Activated naive CD4-positive, alpha-beta T cell treated with anti-CD3 and anti-CD28 coated beads, Interleukin-2, amount 50 U/mL, for 16 hours (primary cell): Measurements from ENCODE around the gene RGS12.
A peak's percentile ranks its signal among the peaks of the same experiment; 100 is the strongest.

Source experiments
- DNase-seq: peaks from one replicate; pipeline ENCODE4 v3.0.0-alpha.2; 2020

The RGS12 gene, protein sequence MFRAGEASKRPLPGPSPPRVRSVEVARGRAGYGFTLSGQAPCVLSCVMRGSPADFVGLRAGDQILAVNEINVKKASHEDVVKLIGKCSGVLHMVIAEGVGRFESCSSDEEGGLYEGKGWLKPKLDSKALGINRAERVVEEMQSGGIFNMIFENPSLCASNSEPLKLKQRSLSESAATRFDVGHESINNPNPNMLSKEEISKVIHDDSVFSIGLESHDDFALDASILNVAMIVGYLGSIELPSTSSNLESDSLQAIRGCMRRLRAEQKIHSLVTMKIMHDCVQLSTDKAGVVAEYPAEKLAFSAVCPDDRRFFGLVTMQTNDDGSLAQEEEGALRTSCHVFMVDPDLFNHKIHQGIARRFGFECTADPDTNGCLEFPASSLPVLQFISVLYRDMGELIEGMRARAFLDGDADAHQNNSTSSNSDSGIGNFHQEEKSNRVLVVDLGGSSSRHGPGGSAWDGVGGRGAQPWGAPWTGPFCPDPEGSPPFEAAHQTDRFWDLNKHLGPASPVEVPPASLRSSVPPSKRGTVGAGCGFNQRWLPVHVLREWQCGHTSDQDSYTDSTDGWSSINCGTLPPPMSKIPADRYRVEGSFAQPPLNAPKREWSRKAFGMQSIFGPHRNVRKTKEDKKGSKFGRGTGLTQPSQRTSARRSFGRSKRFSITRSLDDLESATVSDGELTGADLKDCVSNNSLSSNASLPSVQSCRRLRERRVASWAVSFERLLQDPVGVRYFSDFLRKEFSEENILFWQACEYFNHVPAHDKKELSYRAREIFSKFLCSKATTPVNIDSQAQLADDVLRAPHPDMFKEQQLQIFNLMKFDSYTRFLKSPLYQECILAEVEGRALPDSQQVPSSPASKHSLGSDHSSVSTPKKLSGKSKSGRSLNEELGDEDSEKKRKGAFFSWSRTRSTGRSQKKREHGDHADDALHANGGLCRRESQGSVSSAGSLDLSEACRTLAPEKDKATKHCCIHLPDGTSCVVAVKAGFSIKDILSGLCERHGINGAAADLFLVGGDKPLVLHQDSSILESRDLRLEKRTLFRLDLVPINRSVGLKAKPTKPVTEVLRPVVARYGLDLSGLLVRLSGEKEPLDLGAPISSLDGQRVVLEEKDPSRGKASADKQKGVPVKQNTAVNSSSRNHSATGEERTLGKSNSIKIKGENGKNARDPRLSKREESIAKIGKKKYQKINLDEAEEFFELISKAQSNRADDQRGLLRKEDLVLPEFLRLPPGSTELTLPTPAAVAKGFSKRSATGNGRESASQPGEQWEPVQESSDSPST (N-terminal part only)

DNA sequence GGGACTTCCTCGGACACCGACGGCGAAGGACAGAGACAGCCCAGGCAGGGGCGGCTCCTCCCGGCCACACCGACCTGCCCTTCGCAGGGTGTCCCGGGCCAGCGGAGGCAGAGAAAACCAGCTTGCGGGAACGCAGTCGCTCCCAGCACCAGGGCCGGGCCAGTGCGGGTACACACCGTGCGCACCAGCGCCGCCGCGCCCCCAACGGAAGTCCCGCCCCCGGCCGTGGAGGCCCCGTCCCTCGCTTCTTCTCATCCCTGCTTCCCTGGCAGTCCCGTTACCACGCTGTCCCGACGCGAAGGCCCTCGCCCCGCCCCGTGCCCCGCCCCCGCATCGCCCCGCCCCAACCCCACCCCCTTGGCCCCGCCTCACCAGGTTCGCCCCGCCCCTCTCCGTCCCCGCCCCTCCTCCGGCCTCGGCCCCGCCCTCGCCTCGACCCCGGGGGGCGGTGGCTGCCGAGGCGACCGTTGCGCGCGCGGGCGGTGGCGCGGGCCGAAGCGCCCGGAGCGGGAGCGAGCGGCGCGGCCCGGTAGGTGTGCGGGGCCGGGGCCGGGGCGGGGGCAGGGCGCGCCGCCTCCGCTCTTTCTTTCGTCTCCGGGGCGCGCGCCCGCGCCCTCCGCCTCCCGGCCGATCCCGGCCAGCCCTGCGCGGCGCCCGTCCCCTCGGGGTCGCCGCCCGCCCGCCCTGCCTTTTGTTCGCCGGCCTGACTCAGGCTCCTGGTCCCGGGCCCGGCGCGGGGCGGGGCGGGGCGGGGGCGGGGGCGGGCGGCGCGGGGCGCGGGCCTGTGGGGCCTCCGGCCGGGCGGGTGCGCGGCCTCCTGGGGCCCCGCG lies at the start of gene RGS12:
Gene RGS12, plus strand, starts transcription at position 451 of the 830 bp plus-strand sequence. CDS start 23,150 bp downstream, outside the sequence.
- peak; percentile 92 for DNase-seq

DNA sequence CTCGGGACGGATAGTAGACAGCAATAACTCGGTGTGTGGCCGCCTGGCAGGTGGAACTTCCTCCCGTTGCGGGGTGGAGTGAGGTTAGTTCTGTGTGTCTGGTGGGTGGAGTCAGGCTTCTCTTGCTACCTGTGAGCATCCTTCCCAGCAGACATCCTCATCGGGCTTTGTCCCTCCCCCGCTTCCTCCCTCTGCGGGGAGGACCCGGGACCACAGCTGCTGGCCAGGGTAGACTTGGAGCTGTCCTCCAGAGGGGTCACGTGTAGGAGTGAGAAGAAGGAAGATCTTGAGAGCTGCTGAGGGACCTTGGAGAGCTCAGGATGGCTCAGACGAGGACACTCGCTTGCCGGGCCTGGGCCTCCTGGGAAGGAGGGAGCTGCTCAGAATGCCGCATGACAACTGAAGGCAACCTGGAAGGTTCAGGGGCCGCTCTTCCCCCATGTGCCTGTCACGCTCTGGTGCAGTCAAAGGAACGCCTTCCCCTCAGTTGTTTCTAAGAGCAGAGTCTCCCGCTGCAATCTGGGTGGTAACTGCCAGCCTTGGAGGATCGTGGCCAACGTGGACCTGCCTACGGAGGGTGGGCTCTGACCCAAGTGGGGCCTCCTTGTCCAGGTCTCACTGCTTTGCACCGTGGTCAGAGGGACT lies 49.6 kb upstream of the RGS12 start:
- DNase-seq: no peak

DNA sequence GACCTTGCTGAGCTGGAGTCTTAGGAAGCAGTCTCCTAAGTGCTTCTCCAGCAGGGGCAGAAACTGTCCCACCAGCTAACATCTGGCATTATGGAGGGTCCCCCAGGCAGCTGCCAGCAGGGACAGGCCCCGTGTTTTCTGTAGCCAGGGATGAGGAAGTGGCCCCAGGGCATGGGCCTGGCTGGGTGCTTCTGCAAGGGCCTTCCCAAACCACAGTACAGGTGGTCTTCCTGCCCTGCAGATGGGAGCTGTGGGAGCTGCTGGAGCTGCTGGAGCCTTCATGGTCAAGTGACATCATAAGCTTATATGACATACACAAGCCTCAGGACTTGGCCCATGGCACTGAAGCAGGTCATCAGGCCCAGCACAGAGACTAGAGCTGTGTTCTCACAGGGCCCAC lies 48.8 kb upstream of the RGS12 start:
- DNase-seq: no peak

DNA sequence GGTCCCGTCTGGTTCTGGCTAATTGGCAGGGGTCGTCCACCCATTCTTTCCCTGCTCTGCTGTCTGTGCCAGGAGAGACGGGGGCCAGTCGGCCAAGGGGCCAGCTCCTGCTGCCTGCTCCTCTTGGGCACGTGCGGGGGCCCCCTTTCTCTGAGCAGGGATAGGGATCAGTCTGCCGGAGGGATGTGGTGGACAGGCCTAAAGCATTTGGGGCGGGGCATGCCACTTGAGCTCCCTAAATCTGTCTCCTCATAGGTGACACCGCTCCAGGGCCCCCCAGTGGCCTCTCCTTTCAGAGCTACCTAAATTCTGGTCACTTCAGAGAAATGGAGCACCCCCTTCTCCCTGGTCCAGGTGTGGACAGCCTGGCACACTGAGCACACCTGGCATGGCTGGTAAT lies 48.1 kb upstream of the RGS12 start:
- DNase-seq: no peak

DNA sequence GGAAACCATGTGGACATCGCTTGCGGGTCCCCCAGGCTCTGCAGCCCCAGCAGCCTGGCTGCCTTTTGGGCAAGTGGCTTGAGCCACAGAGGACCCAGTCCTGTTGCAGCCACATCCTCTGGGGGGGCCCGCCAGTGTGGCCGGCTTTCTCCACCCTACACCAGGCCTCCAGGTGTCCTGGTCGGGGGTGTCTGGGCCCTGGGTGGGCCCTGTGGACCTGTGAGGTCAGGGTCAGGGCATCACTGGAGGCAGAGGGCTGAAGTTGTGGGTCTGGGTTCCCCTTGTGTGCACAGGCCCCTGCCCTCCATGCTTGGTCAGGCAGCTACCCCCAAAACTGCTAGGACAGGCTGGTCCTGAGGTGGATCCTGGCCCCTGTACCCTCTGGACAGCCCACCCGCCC lies 47.1 kb upstream of the RGS12 start:
- DNase-seq: no peak

DNA sequence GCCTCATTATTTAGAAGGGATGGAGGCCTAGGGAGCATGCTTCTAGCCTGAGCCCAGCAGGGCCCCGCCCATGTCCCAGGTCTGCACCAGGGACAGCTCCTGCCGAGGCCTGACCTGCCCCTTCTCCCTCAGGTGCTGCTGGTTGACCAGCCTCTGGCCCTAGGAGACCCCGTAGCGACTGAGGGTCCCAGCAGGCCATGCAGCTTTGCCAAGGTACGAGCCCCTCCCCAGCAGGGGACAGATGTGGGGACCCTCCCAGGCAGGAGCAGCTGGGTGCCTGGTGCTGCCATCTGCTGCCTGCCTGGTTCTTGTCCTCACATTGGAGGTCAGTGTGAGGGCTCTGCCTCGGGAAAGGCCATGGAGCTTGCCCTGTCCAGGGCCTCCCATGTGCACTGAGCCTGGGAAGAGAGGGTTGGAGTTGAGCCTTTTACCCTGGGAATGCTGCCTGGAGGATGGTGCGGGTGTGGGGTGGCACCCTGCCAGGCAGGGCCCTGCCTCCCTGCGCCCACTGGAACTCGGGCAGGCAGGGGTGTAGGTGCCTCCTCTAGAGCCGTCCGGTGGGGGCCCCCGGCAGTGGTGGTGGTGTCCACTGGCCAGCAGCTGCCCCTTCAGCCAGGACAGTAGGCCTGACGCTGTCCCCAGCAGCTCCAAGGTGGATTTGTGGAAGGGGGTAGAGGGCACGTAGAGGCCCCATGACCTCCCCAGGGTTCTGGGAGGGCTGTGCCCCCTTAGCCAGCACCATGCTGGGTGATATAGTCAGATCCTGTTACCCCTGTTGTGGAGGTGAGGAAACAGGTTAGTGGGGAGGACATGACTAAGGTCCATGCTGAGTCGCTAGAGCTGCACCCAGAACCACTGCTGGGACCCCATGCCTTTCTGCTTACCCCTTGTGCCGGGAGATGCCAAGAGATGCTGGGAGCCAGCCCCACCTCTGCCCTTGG lies 46.1 kb upstream of the RGS12 start:
- DNase-seq: no peak

DNA sequence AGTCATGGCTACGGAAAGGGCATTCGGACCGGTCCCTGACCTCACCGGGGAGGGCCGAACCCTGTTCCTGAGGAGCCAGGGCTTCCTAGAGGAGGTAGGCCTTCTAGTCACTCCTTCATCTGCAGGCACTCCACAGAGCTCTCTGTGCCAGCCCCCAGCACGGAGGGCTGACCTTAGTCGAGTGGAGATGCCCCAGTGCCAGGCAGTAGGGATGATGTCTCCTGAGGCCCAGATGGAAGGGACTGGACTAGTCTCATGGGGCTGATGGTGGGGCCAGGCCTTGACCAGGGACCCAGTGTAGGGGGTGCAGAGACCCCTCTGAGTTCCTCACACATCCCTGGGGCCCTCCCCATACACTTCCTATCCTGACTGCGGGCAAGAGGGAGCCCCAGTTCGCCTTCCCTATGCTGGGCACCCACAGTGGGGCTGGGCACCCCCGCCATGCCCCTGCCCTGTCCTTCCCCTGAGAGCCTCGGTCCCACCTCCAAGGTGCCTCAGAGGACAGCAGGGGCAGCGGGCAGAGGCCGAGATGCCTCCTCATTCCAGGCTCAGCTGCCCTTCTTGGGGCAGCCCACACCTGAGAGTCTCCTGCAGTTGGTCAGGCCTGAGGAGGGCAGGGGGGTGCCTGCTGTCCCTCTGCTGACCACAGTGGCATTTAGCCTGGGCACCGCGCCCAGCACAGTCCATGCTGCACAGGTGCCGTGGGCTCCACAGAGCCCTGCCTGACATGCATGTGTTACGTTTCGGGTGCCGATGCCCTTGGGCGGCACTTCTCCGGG lies 45.2 kb upstream of the RGS12 start:
- DNase-seq: no peak

DNA sequence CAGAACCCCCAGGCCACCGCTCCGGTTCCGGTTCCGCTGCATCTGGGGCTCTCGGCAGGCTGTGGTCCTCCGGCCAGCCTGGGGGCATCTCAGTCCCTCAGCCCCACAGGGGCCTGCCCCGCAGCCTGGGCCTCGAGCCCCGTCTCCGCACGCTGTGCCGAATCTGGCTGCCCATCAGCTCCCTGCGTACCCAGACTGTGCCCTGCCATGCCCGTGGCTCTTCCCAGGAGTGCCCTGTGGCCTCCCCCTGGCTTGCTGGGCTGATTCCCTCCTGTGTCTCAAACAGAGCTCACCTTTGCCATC lies 44.7 kb upstream of the RGS12 start:
- no peak for DNase-seq

DNA sequence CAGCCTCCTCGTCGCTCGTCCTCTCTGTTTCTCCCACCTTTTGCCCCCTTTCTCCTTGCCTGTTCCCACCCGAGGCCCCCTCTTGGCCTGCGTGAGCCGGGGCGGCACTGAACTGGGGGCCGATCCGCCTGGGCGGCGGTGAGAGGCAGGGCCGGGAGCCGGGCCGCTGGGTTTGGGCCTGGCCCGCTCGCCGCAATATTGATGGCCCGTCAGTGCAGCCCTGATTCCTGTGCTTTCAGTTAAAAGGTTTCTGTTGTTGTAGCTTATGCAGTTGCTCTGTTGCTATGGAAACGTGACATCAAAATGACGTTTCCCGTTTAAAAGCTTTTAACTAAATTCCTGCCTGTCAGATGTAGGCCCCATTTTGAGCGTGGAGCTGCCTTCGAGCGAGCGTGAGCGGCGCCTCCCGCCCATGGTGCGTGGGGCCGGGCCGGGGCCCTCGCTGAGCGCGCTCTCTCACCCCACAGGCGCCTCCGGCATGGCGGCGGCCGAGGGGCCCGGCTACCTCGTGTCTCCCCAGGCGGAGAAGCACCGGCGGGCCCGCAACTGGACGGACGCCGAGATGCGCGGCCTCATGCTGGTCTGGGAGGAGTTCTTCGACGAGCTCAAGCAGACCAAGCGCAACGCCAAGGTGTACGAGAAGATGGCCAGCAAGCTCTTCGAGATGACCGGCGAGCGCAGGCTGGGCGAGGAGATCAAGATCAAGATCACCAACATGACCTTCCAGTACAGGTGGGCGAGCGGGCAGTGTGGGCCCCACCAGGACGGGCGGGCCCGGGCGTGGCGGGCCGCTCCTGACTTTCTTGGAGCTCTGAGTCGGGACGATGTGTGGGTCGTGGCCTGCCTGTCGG lies 43.8 kb upstream of the RGS12 start, which contains the start of gene MSANTD1:
Gene MSANTD1, plus strand, starts transcription at position 349 of the 851 bp plus-strand sequence. Its CDS starts 64 bp downstream, at position 413.
- DNase-seq: peak; percentile 7

DNA sequence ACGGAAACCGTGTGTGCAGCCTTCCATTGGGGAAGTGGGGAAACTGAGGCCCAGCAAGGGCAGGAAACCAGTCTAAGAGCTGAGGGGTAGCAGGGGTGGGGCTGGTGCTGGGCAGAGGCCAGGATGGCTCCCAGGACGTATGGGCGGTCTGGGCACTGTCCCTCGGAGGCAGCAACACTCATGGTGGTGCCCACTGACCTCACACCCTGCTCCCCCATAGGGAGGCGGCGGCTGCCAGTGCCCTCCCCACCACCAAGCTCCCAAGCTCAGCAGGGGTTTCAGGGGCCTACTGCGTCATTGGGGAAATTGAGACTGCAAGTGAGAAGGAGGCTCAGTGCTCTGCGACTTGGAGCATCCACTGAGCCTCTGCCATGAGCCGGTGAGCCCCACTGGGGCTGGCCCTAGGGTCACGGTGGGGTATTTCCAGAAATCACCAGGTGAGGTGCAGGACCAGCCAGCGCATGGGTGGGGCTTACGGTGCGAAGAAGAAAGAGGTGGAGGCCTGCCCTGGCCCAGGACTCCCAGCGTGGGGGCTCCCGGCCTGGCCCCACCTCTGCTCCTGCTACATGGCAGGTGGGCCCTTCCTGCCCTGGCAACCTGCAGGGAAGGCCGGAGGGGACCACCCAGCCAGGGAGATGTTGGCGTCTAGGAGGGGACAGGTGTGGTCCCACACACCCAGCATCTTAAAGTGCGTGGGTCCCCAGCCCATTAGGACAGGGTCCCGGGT lies 42.9 kb upstream of the RGS12 start:
- DNase-seq: peak; percentile 8

DNA sequence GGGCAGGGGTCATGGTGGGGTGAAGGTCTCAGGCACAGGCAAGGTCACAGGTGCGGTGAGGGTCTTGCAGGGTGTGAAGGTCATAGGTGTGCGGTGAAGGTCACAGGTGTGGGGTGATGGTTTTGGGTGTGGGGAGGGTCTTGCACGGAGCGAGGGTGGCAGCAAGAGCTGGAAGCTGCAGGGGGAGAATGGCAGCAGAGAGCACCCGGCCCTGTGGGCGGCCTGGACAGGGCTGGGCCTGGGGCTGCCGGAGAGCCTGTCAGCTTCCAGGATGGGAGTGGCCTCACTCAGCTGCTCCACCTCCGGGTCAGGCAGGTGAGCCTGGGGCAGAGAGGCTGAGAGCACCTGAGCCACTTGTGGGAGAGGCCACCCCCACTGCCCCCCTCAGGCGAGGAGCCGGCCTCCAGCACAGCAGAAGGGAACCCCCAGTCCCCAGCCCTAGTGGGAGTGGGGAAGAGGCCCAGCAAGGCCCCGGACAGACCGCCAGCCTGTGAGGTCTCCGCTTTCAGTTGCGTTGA lies 42.3 kb upstream of the RGS12 start:
- DNase-seq: peak; percentile 9

DNA sequence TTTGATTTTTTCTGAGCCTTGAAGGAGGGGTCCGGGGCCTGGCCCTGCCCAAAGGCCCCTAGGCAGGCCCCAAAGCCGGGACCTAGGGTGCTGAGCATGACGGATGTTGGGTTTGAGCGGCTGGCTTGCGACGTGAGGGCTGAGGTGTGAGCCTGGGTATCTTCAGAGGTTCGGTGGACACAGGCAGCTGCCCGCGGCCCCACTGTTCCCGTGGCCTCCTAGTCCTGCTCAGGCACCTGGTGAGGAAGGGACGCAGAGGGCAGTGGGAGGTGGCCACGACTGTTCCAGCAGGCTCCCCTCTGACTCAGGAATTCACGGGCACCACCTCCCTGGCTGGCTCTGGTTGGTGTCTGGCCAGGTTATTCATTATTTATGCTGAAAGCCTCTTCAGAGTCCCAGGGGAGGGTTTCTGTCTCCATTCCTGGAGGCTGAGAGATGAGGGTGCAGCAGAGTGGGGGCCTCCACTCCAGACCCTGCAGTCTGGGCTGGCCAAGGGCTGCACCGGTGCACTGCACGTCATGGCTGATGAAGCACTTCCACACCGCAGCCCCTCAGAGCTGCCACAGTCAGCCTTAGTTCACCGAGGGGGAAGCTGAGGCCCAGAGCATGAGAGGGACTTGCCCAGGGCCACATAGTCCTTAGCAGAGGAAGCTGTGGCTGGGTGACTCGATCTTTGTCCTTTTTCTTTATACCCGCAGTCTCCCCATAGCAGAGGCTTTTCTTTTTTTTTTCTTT lies 41.7 kb upstream of the RGS12 start:
- DNase-seq: peak; percentile 7

DNA sequence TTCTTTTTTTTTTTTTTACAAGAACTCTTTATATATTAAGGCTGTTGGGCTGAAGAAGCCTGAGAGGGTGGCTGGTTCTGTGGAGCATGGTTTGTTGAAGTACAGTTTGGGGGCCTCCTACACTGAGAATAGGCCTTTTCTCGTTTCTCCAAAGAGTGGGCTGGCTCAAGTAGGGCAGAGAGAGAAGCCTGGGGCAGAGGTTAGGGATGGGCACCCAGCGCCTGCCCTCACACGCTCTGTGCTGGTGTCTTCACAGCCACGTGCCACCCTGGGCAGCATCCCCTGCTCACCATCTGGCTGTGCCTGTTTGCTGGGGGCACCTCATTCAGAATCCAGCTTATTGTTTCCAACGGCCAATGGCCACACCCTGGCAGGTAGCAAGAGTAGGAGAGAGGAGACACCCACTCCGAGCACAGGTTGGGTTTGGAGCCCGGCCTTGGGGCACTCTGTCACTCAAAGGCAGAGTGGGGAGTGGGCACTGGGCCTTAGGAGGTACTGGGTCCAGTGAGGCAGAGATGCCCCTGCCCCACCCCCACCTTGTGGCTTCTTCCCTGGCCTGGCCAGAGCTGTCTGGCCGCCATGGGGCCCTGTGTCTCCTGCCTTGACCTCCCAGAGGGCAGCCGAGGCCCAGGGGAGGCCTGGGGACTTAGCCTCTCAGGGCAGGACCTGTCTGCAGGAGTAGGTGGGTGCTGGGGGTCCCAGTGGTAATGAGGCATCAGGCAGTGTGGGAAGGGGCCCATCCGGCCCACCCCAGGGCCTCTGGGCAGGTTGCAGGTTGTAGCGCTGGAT lies 40.9 kb upstream of the RGS12 start:
- peak; percentile 7 for DNase-seq

DNA sequence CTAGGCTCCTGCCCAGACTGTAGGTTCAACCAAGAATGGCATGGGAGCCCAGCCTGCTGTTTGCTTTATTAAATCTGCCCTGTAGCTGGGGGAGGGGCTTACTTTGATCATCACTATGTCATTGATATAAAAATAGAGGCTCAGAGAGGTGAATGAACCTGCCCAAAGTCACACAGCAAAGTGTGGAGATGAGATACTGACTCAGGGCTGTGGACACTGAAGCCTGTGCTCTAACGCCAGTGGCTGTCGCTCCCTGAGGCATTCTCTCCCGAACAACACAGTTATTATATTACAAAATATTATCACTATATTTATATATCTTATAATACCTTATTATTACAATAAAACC lies 40.4 kb upstream of the RGS12 start:
- DNase-seq: no peak

DNA sequence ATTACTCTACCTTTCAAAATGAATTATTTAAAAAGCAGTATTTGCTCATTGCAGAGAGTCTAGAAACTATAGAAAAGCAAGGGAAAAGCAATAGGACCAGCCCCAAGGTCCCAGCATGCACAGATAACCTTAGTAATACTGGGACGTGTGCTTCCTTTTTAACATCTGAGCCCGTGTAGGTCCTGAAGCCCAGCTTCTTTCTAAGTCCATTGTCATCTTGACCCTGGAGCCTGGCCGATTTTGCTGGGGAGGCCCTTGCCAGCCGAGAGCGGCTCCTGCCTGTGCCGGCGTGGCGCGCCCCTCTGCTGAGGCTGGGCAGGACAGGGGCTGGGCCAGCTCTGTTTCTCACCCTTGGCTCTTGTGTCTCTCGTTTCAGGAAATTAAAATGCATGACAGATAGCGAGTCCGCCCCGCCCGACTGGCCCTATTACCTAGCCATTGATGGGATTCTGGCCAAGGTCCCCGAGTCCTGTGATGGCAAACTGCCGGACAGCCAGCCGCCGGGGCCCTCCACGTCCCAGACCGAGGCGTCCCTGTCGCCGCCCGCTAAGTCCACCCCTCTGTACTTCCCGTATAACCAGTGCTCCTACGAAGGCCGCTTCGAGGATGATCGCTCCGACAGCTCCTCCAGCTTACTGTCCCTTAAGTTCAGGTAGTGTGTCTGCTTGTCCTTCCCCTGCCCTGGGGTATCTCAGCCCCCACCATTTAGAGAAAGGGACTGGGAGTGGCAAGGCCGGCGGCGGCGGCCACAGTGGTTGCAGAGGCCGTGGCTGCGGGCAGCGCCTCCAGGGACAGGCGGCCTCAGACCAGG lies 39.8 kb upstream of the RGS12 start:
- DNase-seq: peak; percentile 4
